HEK293 (cell line): ENCODE data around the gene ANXA1.

ENCODE experiments used
- CTCF ChIA-PET: fragments of 350-600 bp; formaldehyde crosslinking; extraction: SDS; loops from one replicate; lab custom pipeline; 2021; ENCODE audit warnings: antibody characterized with exemption; lab: Yijun Ruan, JAX
- POLR2A ChIA-PET: fragments of 300-600 bp; formaldehyde crosslinking; extraction: SDS; loops from one replicate; lab custom pipeline; 2020; ENCODE audit warnings: antibody characterized with exemption, inconsistent platforms; lab: Yijun Ruan, JAX
- H3K27ac ChIP-seq: fragments of 200-500 bp; sonication (Bioruptor generic); 2 replicates; pipeline ENCODE4 v1.5.1; 2014; ENCODE audit warnings: low read depth, low read length, control low read depth, inconsistent platforms; ENCODE audit errors: extremely low read depth
- H3K36me3 ChIP-seq, 2 experiments: fragments of 200-500 bp in 1 of 2; sonication (Bioruptor generic) in 1 of 2; 1 replicate in 1 of 2; 2 replicates in 1 of 2; pipeline ENCODE4 v1.5.1; 2014 to 2017; ENCODE audit warnings: inconsistent platforms in 2 of 2, low read length in 2 of 2; ENCODE audit not compliant: control insufficient read depth in 2 of 2, insufficient read depth in 1 of 2
- H3K4me1 ChIP-seq: fragments of 200-500 bp; sonication (Bioruptor generic); 2 replicates; pipeline ENCODE4 v1.5.1; 2014; ENCODE audit warnings: mild to moderate bottlenecking, low read length, inconsistent platforms; ENCODE audit not compliant: control insufficient read depth, insufficient read depth
- H3K4me3 ChIP-seq: 2 replicates; pipeline ENCODE4 v1.5.1; 2011; ENCODE audit warnings: low read depth, mild to moderate bottlenecking, control low read depth, low read length, moderate library complexity
- H3K9me3 ChIP-seq: fragments of 200-500 bp; sonication (Bioruptor generic); 2 replicates; pipeline ENCODE4 v1.5.1; 2014; ENCODE audit warnings: low read depth, low read length, inconsistent platforms; ENCODE audit not compliant: control insufficient read depth, insufficient read depth
- ZBTB8A ChIP-seq: fragments of 450-650 bp; formaldehyde crosslinking; IDR thresholded peaks from 2 replicates; pipeline ENCODE4 v1.5.1; 2016; ENCODE audit warnings: missing biosample characterization, missing genetic modification characterization
- ZEB2 ChIP-seq: fragments of 450-650 bp; formaldehyde crosslinking; IDR thresholded peaks from 2 replicates; pipeline ENCODE4 v1.5.1; 2016; ENCODE audit warnings: missing biosample characterization, missing genetic modification characterization
- ZNF354C ChIP-seq: fragments of 450-650 bp; formaldehyde crosslinking; IDR thresholded peaks from 2 replicates; pipeline ENCODE4 v1.5.1; 2016; ENCODE audit warnings: missing biosample characterization, missing genetic modification characterization, low read depth, borderline replicate concordance
- ZNF571 ChIP-seq: fragments of 450-650 bp; formaldehyde crosslinking; IDR thresholded peaks from 2 replicates; pipeline ENCODE4 v1.5.0; 2017; ENCODE audit warnings: missing biosample characterization, missing genetic modification characterization
- ZNF677 ChIP-seq: fragments of 450-650 bp; IDR thresholded peaks from 2 replicates; pipeline ENCODE4 v1.5.0; 2018; ENCODE audit warnings: missing biosample characterization, mild to moderate bottlenecking, missing genetic modification characterization, moderate library complexity
- ZNF830 ChIP-seq: fragments of 450-650 bp; IDR thresholded peaks from 2 replicates; pipeline ENCODE4 v1.5.0; 2018; ENCODE audit warnings: missing biosample characterization, missing genetic modification characterization, low read depth, mild to moderate bottlenecking, moderate library complexity

Gene ANXA1

DNA sequence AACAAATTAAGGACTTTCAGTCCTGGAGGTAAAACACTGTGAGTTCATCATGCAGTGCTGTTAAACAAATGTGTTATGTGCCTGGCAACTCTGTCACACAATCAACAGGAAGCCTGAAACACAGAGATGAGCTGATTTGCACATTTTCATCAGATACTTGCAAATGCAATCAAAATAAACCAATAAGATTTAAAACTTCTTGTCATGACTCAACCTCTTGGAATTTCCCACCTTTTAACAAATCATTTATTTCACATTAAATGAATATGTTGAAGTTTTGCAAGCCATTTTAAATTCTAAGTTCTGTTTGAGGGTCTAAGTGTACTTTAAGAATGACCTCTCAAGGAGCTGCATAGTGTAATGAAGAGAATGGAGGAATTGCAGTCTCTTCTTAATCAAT is 64.4 kb downstream of the ANXA1 start:
- H3K9me3 ChIP-seq: no peaks in the 10 kb centered on the region
- no peaks in the 10 kb centered on the region for H3K36me3 ChIP-seq
- ChIA-PET CTCF (no interaction called here), POLR2A (no interaction called here)
- H3K4me1 ChIP-seq: no peaks in the 10 kb centered on the region
- no peak overlapping the region for H3K27ac ChIP-seq
- no peak overlapping the region for H3K4me3 ChIP-seq
- TF ChIP-seq ZNF571 (no peak), ZNF830 (tag by site-specific recombination) (no peak), ZBTB8A (tag by site-specific recombination) (no peak), ZNF677 (no peak), ZNF354C (no peak), ZEB2 (tag by site-specific recombination) (no peak)
